Esophagus squamous epithelium (tissue), 5 donors: Measurements from ENCODE around the gene ISYNA1. TPM values are rescaled to one million over a fixed set of nuclear protein-coding genes. Genes with fewer than 3 reads are reported as not detected.

Experiments used
- DNase-seq: peaks from one replicate; lab custom pipeline; 2025; lab: John Stamatoyannopoulos, UW
- H3K27ac ChIP-seq, 4 donors: fragments of 200-600 bp; sonication (generic); one replicate each; pipeline ENCODE4 v1.5.1; 2016 to 2019; ENCODE audit warnings: mild to moderate bottlenecking in 1 of 4
- H3K27me3 ChIP-seq, 4 donors: fragments of 200-600 bp; sonication (generic); 1 replicate in 3 of 4; 2 replicates in 1 of 4; pipeline versions ENCODE4 v1.5.1 to v1.6.0; 2017 to 2021; ENCODE audit warnings: antibody characterized with exemption in 1 of 4
- H3K36me3 ChIP-seq, 3 donors: fragments of 200-600 bp; sonication (generic); one replicate each; pipeline ENCODE4 v1.5.1; 2016 to 2019
- H3K4me1 ChIP-seq, 3 donors: fragments of 200-600 bp; sonication (generic); one replicate each; pipeline ENCODE4 v1.5.1; 2017 to 2019
- H3K4me3 ChIP-seq, 4 donors: fragments of 200-600 bp; sonication (generic); 1 replicate in 3 of 4; 2 replicates in 1 of 4; pipeline ENCODE4 v1.5.1; 2016 to 2019; ENCODE audit warnings: mild to moderate bottlenecking in 2 of 4, moderate library complexity in 1 of 4
- H3K9me3 ChIP-seq, 3 donors: fragments of 200-600 bp; sonication (generic); one replicate each; pipeline ENCODE4 v1.5.1; 2016 to 2019
- CTCF ChIP-seq, 6 experiments: fragments of 450-650 bp in 4 of 6; fragments of 200-600 bp in 2 of 6; sonication (generic) in 2 of 6; IDR thresholded peaks; one replicate each; pipeline ENCODE4 v1.5.1; 2016 to 2019; ENCODE audit warnings: antibody characterized with exemption in 6 of 6, mild to moderate bottlenecking in 4 of 6, moderate library complexity in 4 of 6
- POLR2A ChIP-seq, 4 donors: fragments of 450-650 bp; IDR thresholded peaks; one replicate each; pipeline ENCODE4 v1.6.1; 2017; ENCODE audit warnings: antibody characterized with exemption in 4 of 4, mild to moderate bottlenecking in 4 of 4, moderate library complexity in 3 of 4
- WGBS, 2 donors: methylation state at CpG; one replicate each; pipeline ENCODE4 v1.1.5; 2018; 5-methylcytosine and 5-hydroxymethylcytosine counted together
- intact Hi-C: fragments of 100-400 bp; cut with DNase I; formaldehyde crosslinking; loops from one replicate; pipeline ENCODE4 v1.15.0; 2022
- total RNA-seq, 4 donors: library from RNA; depleted of rRNA; stranded (reverse); fragments of >200 nt; gene quantifications; one replicate each; pipeline ENCODE4 v1.1.0, GENCODE V29; 2016
- donor health status: DM: yes; HTN: yes; CAD: no.

The ISYNA1 gene
- total RNA-seq, 4 donors from 2014 or later = 8.1 to 24.4 (median 14.4) TPM

DNA sequence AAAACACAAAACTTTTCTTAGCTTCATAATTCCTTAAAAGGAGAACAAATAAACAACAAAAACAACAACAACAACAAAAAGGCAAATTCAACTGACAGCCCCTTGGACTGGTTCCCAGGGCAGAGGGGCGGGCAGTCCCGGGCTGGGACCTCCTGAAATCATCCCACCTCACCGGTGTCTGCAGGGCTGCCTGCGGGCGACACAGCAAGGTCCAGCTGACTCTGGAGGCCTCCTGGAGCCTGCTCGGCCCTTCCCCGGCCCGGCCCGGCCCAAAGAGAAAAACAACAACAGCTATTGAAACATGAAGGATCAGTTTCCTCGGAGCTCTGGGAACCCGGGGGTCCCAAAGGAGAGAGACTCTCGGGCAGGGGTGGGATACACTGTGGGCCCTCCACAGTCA, 5.0 kb upstream of the ISYNA1 start:
- Histone ChIP-seq H3K27me3 (peaks cover 0 to under 1% (median 0%) of the 10 kb centered on the region in 4 donors), H3K4me1 (peaks cover 7 to 21% (median 20%) of the 10 kb centered on the region in 3 donors), H3K36me3 (peaks cover 29 to 53% (median 34%) of the 10 kb centered on the region in 3 donors), H3K4me3 (no peak overlapping the region), H3K9me3 (no peaks in the 10 kb centered on the region), H3K27ac (no peak overlapping the region)
- no peak for DNase-seq
- 85 to 97% methylated on average over 5 to 7 of the region's 12 CpGs for WGBS, 2 donors
- intact Hi-C loops = no loop called here
- TF ChIP-seq POLR2A (IDR thresholded peaks at IDR 0.05) = no peak
- TF ChIP-seq CTCF (IDR thresholded peaks at IDR 0.05) = no peak

GRCh38 chr19:18441804-18442788, 4.2 kb upstream of the ISYNA1 start:
- H3K4me3 ChIP-seq = no peak overlapping the region
- DNase-seq = no peak
- peaks cover 14 to 30% (median 26%) of the 10 kb centered on the region in 3 donors for H3K4me1 ChIP-seq
- no peaks in the 10 kb centered on the region for H3K9me3 ChIP-seq
- no peak overlapping the region for H3K27ac ChIP-seq
- TF ChIP-seq POLR2A (IDR thresholded peaks at IDR 0.05) (no peak), CTCF (IDR thresholded peaks at IDR 0.05) (no peak)
- 71 to 73% methylated on average over 3 to 5 of the region's 5 CpGs for WGBS, 2 donors
- peaks cover 0 to 9% (median 0%) of the 10 kb centered on the region in 4 donors for H3K27me3 ChIP-seq
- intact Hi-C loops = no loop called here
- H3K36me3 ChIP-seq = peaks cover 26 to 45% (median 33%) of the 10 kb centered on the region in 3 donors

DNA sequence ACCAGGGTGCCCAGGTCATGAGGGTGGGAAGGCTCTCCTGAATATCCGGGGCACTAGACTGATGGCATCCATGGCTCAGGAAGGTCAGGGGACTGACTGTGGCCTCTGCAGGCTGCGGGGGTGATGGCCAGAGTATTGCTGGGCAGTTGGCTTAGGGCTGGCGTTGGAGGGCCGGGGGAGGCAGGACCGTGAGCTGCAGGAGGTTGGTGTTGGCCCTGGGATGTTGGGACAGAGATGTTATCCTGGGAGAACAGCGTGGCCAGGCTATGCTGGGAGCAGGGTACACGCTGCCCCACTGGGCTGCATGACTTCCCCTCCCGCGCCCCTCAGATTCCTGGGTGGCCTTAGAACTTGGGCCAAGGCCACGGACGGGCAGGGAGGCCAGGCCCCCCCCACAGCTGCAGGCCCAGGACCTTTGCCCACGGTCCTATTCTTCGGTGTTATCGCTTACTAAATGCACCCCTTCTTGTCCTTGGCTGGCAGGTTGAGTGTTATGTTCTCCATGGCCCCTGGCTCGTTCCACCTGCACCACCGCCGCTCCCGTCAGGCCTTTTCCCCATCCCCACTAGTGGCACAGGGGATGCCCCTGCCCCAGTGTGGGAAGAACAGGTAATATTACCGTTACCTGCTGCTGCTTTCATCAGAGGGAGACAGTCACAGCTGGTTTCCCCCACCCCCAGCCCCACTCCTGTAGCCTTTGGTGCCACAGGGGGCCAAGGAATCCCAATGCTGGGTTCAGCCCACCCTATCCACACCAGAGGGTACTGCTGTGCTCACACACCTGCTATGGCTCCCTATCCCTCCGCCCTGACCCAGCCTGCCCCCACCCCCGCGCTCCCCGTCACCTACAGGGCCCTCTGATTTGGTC, 3.2 kb upstream of the ISYNA1 start:
- H3K4me3 ChIP-seq = no peak overlapping the region
- H3K27me3 ChIP-seq = peaks cover 0 to 16% (median 0%) of the 10 kb centered on the region in 4 donors
- no peak for TF ChIP-seq POLR2A (IDR thresholded peaks at IDR 0.05)
- TF ChIP-seq CTCF (IDR thresholded peaks at IDR 0.05) = no peak
- intact Hi-C loops = no loop called here
- no peak for DNase-seq
- peaks cover 17 to 35% (median 28%) of the 10 kb centered on the region in 3 donors for H3K36me3 ChIP-seq
- H3K9me3 ChIP-seq = no peaks in the 10 kb centered on the region
- H3K27ac ChIP-seq = no peak overlapping the region
- peaks cover 20 to 39% (median 34%) of the 10 kb centered on the region in 3 donors for H3K4me1 ChIP-seq
- 75 to 87% methylated on average over 13 of the region's 23 CpGs for WGBS, 2 donors

DNA sequence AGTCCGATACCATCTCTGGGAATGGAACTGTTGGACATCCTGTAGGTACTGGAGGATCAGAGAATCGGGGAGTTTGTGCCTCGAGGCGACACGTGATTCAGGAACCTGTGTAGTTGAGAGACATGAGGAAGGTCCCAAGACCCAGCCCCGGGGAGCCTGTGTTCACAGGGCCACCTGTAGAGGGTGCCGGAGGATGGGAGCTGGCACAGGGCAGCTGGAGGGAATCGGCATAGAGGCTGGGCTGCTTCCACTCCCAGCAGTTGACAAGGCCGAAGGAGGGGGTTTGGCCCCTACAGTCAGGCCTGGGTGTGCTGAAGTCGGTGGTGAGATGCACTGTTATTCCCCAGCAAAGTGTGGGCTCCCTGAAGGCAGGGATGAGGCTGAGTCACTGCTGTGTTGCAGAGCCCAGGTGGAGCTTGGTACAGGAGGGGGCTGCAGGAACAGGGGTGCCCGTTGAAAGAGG, 2.5 kb upstream of the ISYNA1 start:
- intact Hi-C loops = no loop called here
- no peak for TF ChIP-seq POLR2A (IDR thresholded peaks at IDR 0.05)
- peak in 3 of 6 experiments; percentile 5 to 24 (median 11) for TF ChIP-seq CTCF (IDR thresholded peaks at IDR 0.05)
- H3K4me1 ChIP-seq = peaks cover 20 to 46% (median 34%) of the 10 kb centered on the region in 3 donors
- H3K27me3 ChIP-seq = peaks cover 0 to 16% (median 0%) of the 10 kb centered on the region in 4 donors
- no peak overlapping the region for H3K4me3 ChIP-seq
- peak overlapping the region in 1 of 4 donors; percentile 34 for H3K27ac ChIP-seq
- peaks cover 10 to 31% (median 21%) of the 10 kb centered on the region in 3 donors for H3K36me3 ChIP-seq
- H3K9me3 ChIP-seq = no peaks in the 10 kb centered on the region
- no peak for DNase-seq
- WGBS, 2 donors = 41 to 55% methylated on average over 8 to 9 of the region's 11 CpGs
